HG03378 (cell line): Measurements from ENCODE around the gene ROM1.
"Not testable (repeated sequence)": the region's sequence is repeated elsewhere in the genome, so short reads cannot be mapped to it uniquely, and the experiment has no call there.

Experiments used
- ATAC-seq: cut with Tn5 transposase; IDR thresholded peaks from one replicate; pipeline ENCODE4 v1.9.1; 2021; ENCODE audit warnings: mild to moderate bottlenecking, moderate library complexity; ENCODE audit not compliant: unreplicated experiment

The ROM1 gene, protein sequence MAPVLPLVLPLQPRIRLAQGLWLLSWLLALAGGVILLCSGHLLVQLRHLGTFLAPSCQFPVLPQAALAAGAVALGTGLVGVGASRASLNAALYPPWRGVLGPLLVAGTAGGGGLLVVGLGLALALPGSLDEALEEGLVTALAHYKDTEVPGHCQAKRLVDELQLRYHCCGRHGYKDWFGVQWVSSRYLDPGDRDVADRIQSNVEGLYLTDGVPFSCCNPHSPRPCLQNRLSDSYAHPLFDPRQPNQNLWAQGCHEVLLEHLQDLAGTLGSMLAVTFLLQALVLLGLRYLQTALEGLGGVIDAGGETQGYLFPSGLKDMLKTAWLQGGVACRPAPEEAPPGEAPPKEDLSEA

DNA sequence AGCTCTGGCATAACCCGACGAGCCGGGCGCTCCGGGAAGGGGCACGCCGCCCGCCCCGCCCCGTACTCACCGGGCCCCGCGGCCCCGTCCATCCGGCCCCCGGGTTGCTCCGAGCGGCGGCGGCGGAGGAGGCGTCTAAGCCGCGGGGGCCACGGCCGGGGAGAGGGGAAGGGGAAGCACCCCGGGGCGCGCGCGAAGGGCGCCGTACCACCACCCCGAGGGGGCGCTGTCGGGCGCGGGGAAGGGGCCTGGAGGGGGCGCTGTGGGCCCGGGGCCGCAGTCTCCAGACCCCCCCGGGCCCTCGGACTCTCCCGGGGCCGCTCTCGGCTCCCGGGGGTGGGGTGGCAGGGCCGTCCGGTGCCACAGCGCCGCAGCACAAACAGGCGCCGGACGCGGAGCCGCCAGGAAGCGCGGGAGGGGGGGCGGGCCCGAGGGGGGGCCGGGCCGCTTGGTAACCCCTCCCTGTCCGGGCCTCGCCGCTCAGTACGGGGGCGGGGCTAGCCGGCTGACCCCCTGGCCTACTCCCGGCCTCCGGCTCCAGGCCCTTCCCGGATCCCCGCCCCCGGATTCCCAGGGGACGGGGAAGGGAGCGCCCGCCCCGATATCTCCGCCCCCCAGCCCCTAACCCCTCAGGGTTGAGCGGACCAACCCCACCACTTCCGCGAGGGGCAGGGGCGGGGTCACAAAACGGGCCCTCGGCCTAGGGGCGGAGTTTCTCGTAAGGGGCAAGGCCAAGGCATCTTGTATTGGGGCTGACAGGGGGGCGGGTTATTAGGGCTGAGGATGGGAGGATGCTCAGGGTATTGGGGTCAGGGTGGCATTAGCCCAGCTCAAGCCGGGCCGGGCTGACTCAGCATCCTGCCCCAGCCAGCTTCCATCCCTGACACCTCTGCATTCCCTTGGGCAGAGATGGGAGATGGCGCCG is at the start of gene ROM1, which contains the start of gene EML3:
ROM1 (plus strand) TSS at position 892 of the 925 bp plus-strand sequence; CDS start at position 917, 25 bp downstream.
EML3 (minus strand) TSS at position 410 of the 925 bp plus-strand sequence; CDS start at position 92, 318 bp downstream.
- ATAC-seq, result peak; percentile 53

DNA sequence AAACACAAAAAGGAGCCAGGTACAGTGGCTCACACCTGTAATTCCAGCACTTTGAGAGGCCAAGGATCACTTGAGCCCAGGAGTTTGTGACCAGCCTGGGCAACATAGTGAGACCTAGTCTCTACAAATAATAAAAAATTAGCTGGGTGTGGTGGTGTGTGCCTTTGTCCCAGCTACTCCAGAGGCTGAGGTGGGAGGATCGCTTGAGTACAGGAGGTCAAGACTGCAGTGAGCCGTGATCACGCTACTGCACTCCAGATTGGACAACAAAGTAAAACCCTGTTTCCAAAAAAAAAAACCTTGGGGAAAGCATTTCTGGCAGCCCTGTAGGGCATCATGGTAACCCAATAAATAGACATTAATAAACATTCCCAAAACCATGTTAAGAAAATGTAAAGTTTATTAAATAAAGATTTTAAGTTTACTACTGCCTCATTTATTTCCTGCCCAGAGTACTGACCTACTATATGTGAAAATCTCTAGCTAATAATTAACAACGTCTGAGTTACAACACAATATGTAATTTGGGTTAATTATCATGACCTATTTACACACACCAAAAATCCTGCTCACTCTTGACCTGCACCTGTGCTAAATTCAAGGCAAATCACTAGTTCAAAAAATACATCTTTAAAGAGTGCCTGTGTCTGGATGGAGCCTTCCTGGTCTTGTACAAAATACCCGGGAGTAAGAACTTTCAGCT is 47.8 kb upstream of the ROM1 start:
- no peak for ATAC-seq

DNA sequence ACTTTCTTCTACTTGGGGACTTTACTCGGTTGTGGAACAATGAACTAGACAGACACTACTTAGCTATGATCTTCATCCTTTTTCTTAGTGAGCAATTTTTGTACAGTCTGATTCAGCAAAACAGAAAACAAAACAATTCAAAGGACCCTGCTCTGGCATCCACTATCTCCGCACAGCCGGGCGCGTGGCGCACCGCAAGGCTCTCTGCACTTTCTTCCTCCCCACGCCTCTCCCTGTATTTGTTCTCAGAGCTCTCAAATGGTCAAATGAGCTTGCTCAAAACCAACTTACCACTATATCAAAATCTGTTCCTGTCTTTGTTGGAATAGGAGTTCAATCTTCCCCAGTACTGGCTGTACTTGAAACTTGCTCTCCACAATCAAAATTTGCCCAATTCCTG is 46.8 kb upstream of the ROM1 start:
- ATAC-seq, result no peak

DNA sequence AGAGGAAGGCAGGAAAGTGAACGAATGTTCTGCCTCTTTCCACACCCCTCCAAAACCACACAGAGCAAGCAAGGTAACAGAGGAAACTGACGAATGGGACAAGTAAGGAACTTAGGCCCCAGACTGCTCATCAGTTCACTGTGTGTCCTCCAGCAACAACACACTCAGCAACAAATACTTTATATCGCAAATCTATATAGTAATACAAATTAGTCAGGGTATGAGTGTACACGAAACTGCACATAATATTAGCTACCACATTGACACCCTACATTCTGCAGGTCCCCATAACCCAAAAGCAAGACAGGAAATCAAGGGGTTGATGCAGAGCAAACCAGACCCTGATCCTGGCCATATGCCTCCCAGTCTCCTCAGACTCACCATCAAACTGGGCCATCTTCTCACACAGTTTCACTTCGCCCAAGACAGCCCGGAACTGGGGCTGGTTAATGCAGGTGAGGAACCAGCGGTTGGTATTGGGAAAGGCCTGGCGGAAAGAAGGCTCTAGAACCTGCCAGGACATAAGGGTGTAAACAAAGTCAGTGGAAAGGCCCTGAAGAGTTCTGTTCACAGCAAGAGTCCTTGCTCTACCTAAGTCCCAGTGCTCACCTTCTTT is 45.9 kb upstream of the ROM1 start:
- no peak for ATAC-seq

DNA sequence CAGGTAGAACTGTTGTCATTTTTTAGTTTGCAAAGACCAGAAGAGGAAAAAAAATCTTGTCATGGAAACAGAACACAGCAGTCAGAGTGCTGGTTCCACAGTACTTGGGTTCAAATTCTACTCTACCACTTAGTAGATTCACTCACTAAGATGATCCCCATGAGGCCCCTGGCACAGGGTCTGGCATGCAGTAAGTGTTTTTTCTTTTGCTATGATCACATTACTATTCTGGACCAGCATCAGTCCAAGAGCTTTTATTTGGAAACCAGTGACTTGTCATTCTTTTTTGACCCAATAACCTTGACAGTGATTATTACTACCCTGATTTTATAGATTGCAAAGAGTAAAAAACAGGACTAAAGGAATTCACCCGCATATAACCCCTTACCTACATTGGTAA is 43.4 kb upstream of the ROM1 start:
- ATAC-seq, result no peak

DNA sequence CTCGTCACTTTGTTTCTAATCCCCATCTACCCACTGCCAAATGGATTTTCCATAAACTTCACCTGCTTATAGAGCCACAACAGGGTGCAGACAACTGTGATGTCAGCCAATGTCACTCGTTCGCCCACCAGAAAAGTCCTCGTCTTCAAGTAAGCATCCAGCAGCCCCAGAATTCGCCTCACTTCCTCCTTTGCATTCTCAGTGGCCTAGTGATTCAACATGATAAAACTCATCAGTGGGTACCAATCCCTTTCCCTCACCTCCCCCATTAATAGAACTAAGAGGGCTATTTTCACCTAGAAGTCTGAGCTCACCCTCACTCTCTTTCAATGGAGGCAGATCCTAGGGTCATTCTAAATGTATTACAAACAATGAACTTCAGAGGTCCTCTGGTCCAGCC is 42.2 kb upstream of the ROM1 start:
- ATAC-seq, result not testable (repeated sequence)

DNA sequence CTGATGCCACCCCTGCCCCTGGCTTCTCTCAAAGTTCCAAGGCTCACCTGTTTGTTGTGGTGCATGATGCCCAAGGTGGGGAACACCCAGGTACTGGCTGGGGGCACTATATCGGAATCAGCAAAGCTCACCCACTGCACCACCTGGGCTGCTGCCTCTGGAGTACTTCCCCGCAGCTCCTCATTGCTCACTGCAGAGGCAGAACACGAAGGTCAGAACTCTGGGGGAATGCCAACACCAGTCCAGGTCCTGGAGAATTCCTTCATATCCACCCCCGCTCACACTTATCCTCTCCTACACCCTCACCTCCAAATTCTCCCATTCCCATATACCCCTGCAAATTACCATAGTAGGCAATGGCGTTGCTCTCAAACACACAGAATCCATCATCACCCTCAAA is 41.6 kb upstream of the ROM1 start:
- not testable (repeated sequence) for ATAC-seq

DNA sequence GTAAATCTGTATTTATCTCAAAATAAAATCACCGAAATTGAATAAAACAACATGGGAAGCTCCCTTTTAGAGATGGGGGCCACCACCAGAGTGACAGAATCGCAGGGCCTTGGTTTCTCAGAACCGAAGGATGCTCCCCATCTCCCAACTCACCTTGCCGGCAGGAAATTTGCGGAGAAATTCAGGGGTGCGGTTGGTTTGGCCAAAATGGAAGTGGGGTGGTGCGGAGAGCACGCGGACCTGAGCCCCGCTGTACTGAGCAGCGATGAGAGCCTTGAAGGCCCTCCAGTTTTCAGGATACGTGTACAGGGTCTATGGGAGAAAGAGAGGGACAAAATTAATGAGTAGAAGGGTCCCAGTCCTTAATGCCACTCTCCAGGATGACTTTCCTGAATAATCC is 40.6 kb upstream of the ROM1 start:
- ATAC-seq, result no peak

DNA sequence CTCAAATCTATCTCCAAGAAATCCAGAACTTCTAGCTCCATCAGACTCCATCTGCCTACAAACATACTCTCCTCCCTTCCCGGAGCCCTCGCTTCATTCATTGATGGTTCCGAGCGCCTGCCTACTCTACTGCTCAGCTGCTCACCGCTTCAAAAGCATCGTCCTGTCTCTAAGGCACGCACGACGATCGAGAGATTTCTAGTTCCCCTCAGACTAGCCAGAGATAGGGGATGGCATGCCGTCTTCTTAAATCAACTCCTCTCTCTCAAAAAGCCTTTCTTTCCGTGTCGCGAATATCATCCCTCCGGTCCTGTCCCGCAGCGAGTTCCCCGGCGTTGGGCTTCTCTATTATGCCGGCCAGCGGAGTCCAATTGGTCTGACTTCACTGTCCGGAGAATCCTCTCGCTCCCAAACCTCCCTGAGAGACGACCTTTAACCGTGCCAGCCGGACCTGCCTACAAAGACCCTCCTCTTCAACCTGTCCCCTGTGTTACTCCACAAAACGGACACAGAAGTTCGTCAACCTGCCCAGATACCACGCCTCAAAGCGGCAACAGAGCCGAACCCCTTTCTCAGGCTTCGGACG is 40.0 kb upstream of the ROM1 start:
- no peak for ATAC-seq

DNA sequence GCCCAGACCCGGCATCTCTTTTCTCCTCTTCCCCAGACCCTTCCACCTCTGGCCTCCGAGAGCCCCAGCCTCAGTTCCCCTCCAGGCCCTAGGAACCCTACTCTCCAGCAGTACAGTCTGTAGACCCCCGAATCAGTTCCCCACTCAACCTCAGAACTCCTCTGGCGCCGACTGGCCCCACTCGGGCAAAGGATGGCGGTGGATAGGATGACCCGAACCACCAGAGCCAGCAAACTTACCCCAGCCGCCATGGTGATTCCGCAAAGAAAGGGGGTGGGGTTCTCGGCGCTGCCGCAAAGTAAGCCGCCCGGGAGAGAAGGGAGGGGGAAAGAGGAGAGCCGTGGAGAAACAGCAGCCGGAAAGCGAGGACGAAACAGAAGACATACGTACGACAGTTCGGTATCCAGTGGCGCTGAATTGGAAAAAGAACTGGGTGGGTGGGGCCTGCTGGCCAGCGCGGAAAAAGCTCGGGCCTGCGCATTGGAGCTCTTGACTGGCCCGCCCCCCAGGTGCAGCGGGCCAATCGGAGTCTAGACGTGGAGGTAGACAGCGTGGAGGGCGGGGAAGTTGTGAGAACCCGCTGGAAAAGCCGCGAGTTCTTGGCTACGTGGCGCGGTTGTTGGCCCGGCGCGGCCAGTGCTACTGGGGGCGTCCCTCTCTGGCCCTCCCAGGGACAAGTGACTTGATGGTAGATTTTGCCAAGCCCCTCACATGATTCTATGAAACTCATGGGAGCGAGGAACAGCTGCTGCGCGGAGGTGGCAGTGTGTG is 39.3 kb upstream of the ROM1 start, which contains the start of gene EEF1G:
EEF1G (minus strand) TSS at position 300 of the 771 bp plus-strand sequence; CDS start at position 251, 49 bp downstream.
- ATAC-seq, result peak; percentile 77

DNA sequence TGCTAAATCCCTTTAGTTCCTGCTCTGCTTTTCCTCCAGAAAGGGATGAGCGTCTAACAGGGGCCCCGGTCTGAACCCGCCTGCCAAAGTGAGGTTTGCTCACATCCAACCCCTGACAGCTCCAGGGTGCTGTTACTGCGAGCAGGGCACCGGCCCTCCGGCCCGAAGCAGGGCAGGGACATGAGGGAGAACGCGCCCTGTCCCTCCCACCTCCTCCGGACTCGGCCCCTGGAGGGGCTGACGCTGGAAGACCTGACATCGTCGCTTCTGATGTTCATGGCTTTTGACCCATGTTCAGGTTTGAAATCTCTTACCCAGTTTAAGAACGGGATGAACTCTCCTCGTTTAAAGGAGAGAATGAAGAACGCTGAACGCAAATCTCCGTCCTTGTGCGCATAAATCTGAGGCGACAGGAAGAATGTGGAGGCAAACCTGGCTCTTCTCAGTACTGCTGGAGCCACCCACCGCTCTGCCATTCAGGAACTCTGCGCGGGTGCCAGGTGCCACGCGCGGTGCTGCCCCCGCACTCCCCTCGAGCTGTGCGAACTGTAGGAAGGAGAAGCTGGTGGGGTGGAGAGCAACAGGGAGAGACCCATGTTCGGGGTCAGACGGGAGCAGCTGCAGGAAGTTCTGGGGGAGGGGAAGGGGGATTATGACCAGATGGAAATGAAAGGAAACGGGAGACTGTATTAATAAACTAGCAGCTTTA is 38.5 kb upstream of the ROM1 start:
- peak; percentile 7 for ATAC-seq

DNA sequence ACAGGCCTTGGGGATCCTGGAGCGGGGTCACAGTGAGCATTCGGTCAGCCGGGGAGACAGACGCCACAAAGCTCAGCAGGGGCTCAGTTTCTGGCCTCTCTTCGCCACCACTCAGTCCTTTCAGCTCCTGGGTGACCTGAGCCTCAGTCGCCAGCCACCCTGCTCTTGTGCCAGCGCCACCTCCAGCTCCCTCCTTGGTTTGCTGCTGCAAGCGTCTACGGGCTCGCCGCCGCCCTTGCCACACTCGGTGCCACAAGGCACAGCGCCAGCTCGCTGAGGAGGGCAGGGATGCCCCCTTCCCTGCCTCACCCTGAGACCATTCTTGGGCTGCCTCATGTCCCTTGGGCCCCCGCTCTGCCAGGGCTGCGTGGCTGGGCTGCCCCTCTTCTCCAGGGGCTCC is 37.9 kb upstream of the ROM1 start:
- ATAC-seq, result no peak

DNA sequence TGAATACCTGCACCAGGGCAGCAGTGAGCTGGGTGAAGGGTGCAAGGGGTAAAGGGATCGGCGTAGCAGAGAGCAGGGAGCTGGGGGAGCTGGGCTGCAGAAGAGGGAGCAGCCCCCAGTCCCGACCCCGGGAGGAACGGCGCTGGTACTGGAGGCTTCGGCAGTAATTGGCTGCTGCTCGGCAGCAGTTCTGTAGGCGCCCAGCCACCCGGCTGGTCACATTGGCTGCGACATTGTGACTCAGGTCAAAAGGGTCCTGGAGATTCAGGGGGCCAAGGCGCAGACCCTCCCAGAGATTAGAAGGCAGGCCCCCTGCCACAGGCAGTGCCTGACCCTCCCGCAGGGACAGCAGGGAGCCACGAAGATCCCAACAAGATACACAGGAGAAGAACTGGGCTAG is 37.2 kb upstream of the ROM1 start:
- no peak for ATAC-seq

DNA sequence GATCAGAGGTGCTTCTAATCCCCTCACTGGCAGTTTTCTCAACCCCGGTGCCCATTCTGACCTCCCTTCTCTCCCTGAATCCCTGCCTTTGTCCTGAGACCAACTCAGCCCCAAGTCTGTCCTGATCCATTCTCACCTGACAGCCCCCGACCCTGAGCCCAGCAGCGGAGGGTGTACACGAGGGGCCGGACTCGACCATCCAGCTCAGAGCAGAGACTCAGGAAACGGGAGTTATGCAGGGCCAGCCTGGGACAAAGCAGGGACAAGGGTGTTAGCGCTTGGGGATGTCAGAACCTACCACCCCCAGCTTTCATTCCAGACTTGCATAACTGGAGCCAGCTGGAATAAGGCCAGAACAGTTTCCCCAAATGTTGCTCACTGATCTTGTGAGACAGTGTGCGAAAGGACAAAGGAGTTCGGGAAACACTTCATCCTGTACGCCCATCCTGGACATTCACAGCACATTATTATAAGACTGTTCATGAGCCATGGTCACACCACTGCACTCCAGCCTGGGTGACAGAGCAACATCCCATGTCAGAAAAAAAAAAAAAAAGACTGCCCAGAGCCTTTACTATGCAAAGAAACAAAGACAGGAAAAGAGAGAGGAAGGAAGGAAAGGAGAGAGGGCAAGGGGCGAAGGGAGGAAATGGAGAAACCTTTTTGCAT is 35.9 kb upstream of the ROM1 start:
- ATAC-seq, result no peak

DNA sequence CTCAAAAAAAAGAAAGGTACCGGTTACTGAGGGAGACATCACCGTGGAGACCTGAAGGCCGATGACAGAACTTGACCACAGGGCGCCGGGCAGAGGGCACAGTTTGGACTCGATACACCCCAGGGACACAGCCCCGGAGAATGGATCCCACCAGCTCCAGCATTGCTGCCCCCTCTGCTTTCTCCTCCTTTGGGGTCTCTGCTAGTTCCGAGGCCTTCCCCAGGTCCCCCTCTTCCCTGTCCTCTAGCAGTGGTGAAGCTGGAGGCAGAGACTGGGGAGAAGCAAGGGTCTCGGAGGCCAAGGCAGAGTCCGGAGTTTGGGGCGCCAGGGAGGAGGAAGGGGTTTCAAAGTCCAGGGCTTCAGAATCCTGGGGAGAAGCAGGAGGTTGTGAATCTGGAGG is 34.5 kb upstream of the ROM1 start:
- ATAC-seq, result no peak

DNA sequence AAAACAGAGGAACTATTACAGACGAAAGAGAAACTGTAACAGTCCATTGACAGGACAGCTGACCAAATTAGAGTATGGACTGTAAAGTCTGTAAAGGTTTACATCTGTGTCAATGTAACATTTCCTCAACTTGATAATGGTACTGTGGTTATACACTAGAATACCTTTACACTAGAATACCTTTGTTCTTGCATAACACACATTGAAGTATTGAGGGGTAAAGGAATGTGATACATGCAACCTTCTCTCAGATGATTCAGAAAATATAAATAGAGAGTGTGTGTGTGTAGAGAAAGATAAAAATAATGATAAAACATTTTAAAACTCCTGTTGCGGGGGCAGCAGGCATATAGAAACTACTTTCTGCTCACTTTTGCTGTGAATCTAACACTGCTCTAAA is 33.8 kb upstream of the ROM1 start:
- no peak for ATAC-seq

DNA sequence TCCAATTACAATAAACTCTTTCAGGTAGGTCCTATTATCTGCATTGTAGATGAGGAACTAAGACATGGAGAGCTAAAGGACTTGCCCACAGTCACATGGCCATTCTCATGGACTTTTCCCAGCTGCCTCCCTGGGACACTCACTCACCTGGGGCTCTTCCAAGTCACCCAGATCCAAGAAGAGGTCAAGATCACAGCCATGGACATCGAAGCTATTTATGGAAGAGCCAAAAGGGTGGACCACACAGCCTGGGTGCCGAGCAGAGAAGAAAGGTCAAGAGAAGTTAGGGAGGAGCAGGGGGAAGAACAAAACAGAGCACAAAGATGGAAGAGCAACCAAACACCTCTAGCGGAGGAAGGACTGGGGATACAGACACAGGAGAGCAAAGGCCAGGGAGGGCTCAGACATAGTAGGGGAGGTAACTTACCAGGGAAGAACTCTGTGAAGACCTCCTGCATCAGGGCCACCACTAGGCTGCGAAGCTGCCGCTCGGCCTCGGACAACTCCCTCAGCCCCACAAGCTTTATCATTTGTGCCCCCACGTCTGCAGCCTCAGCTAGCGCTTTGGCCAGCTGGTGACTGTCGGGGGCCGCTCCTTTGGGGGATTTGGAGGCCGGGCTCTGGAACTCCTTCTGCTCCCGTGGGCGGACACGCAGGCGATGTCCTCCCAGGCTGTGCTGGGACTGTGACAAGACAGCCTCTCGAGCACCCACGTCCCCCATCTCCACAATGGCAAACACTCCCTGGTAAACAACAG is 31.9 kb upstream of the ROM1 start:
- no peak for ATAC-seq

DNA sequence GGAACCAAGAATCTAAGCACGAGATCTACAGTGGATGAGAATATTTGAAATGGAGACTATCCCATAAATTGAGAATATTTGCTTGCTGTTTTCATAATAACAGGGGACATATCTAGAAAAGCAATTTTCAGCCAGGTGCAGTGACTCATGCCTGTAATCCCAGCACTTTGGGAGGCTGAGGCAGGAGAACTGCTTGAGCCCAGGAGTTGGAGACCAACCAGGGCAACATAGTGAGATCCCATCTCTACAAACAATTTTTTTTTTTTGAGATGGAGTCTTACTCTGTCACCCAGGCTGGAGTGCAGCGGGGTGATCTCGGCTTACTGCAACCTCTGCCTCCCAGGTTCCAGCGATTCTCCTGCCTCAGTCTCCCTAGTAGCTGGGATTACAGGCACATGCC is 31.3 kb upstream of the ROM1 start:
- ATAC-seq, result not testable (repeated sequence)
